GM21381 (cell line): ENCODE results near the gene TMPRSS2.

Experiments
- ATAC-seq: cut with Tn5 transposase; IDR thresholded peaks from one replicate; pipeline ENCODE4 v1.9.1; 2021; ENCODE audit warnings: mild to moderate bottlenecking, moderate library complexity; ENCODE audit not compliant: unreplicated experiment

Gene TMPRSS2

DNA sequence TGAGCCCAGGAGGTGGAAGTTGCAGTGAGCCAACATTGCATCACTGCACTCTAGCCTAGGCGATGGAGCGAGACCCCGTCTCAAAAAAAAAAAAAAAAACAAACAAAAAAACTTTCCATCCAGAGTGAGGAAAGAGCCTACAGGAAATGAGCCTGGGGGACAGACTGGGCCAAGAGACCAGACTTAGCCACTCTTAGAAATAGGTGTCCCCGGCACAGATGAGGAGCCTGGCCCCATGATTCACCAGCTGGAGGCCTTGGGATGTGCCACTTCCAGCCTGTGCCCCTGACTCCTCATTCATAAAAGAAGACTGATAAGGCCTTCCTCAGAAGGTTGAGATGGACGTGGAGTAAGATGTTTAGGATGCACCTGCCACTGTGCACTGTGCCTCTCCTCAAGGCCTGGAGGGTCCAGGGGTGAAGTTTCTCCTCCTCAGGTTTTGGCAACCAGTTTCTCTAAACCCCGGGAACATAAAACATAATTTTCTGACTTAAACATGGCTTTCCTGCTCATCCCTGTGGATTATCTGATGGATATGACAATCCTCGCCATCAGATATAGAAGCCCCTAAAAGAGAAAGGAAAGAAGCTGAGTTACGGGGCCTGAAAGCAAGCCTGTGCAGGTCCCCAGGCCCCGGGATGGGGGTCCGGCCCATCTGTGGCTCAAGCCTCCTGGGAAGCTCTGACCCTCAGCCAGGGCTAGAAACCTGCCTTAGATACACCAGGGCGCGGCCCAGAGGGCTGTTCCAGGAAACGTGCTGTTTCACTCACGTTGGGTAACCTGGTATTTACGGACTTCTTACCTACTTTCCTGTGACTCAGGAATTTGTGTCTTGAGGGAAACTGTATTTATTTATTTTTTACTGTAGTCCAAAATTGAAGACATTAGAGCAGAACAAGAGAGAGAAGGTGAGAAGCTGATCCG lies 55.9 kb downstream of the TMPRSS2 start:
- ATAC-seq = no peak

DNA sequence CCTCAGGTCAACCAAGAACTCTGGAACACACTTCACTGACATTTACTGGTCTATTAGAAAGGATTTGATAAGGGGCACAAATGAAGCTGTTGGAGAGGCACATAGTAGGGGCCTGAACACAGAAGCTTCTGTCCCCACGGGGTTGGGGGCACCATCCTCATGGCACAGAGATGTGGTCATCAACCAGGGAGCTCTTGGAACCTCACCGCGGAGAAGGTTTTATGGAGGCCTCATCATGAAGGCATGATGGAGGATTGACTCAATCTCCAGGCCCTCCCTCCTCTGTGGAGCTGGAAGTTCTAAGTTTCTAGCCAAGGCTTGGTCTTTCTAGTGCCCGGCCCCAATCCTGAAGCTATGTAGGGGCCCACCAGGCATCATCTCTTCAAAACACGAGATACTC lies 58.3 kb downstream of the TMPRSS2 start:
- ATAC-seq = no peak

DNA sequence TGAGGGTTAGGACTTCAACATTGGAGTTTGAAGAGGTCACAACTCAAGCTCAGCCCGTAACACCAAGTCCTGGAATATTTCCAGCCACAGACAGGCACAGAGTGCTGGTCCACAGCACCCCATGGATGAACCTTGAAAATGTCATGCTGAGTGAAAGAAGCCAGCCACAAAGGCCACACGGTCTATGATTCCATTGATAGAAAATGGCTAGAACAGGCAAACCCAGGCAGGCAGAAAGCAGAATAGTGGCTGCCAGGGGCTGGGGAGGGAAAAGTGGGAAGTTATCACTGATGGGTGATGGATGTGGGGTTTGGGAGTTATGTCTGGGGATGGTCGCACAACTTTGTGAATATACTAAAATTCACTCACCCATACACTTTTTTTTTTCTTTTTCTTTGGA lies 60.6 kb downstream of the TMPRSS2 start:
- no peak for ATAC-seq

DNA sequence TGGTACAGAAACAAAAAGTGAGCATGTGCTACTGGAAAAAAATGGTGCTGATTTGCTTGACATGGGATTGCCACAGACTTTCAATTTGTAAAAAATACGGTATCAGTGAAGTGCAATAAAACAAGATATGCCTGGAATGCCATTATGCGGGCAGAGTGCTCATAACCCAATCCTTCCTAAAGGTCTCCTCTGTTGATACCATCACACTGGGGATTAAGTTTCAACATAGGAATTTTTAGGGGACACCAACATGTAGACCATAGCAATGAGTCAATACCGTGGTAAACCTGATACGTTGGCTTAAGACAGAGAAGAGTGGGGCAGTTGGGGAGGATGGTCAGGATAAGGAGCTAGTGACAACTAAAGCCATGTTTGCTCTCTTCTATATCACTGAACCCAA lies 61.4 kb downstream of the TMPRSS2 start:
- ATAC-seq = no peak

DNA sequence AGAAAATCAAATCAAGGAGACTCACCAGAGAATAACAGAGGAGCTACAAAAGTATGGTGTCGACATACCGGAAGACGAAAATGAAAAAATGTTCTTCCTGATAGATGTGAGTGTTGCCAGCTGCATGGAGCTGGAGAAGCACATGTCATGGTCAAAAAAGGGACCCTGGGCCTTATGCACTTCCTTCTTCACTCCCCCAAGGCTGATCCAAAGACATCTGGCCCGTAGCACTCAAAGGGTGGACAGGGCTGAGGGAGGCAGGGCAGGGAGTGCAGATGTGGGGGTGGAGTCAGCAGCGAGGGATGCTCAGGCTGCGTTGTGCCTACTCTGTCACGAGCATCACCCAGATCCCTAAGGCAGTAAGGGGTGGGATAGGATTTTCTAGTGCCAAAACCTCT lies 62.5 kb downstream of the TMPRSS2 start:
- ATAC-seq = no peak

DNA sequence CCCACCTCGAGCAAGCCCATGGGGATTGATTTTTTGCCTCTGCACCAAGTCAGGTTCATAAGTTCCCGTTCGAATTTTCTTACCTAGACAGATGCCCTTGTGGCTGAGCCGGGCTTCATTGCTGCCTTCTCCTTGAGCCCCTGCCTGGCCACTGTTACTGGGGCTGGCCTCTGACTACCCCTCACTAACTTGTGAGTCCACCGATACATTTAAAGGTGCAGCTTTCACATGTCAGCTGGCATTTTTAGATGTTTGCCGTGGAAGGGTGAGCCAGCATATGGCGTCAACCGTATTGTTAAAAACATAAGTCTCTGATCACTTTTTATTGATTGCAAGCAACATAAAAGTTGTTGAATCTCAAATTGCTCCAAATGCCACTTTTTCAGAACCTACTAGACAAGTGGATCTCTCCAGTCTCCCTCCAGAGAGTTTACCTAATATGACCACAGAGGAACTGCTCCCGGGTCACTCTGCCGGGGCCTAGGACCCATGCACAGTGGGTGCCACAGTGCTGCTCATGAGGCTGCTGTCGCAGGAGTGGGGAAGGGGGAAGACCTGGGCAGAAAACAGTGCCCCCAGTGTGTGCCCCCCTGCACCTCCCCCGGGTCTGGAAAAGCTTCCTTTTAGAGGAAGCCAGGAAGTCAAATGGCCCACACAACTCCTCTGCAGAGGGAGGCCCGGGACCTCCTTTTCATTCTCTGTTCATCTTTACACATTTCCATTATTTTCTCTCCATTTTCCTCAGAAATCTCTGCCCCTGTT lies 63.1 kb downstream of the TMPRSS2 start:
- ATAC-seq = no peak

DNA sequence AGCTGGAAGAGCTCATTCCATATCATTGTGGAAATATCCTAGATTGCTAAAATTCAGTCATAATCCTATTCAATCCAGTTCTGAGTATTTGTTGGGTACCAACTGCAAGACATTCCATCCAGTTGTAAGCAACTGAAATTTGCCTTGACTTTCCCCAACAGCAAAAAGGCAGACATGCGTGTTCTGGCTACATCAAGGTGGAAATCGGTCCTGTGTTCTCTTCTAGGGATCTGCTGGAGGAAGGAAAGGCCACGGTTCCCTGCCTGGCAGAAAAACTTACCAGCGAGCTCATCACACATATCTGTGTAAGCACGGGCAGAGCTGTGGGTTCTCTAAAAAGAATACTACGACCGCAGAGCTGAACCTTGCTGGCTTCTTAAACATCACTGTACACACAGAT lies 64.4 kb downstream of the TMPRSS2 start:
- ATAC-seq = no peak

DNA sequence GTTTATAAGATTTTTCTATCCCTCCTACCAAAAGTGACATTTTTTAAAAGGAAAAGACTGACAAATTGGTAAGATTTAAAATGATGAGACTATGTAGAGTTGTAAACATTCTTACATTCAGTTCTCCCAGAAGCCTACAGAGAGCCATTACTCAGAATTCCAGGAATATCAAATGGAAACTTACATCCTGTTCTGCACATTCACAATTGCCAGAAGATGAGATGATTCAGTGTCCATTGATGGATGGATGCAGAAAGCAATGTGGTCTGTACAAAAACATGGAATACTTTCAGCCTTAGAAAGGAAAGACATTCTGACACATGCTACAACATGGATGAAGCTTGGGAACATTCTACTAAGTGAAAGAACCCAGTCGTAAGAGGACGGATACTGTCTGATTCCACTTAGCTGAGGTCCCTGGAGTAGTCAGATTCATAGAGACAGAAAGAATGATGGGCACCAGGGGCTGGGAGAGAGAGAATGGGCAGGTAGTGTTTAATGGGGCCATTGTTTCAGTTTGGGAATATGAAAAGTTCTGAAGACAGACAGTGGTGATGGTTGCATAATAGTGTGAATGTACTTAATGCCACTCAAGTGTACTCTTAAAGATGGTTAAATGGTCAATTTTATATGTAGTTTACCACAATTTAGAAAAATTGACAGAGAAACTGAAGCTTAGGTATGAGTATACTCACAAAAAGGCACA lies 65.3 kb downstream of the TMPRSS2 start:
- ATAC-seq = no peak

DNA sequence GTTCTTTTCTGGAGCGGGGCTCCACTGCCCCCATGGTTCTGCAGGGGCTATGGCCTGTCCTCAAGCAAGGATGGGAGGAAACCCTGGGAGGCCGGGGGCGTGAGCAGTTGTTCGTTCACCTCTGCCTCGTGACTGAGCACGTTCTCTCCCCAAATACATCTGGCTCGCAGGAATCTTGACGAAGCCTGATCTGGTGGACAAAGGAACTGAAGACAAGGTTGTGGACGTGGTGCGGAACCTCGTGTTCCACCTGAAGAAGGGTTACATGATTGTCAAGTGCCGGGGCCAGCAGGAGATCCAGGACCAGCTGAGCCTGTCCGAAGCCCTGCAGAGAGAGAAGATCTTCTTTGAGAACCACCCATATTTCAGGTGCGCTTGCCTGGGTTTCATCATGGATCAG lies 66.4 kb downstream of the TMPRSS2 start:
- ATAC-seq = no peak

DNA sequence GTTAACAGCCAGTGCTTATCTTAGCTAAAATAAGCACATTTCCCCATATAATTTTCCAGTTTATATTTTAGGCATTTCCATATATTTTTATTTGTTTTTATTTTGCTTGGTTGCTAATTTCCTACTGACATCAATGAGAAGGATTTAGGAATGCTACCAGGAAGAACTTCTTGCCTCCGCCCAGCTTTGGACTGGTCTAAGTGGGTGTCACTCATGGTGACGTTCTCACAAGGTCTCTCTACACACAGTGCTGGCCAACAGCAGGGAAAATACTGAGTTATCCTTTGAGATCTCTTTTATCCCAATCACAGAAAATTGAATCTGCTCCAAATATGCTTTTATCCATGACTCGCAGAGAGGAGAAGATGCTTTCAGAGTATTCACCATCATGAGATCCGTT lies 68.7 kb downstream of the TMPRSS2 start:
- no peak for ATAC-seq

DNA sequence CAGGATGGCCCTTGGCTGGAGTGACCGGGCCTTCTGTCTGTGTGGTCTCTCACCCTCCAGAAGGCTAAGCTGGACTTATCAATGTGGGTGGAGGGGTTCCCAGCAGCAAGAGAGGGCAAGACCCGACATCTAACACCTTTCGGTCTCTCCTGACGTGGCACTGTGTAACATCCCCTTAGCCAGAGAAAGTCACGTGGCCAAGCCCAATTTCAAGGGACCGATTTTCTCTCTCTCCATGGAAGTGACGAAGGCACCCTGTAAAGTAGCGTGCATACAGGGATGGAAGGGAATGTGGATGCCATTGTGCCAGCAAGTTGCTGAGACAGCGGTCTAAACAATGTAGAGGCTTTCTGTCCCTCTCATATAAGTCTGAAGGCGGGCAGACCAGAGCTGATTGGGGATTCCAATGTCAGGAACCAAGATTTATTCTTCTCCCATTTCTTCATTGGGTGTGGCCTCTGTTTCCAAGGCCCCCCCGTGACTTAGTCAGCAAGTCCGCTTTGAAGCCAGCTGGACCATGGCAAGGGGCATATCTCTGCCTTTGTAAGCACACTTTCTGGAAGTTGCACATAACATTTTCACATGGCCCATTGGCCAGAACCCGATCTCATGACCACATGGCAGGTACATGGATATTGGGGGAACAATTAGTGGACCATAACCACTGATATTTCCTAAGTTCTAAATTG lies 69.4 kb downstream of the TMPRSS2 start:
- no peak for ATAC-seq

DNA sequence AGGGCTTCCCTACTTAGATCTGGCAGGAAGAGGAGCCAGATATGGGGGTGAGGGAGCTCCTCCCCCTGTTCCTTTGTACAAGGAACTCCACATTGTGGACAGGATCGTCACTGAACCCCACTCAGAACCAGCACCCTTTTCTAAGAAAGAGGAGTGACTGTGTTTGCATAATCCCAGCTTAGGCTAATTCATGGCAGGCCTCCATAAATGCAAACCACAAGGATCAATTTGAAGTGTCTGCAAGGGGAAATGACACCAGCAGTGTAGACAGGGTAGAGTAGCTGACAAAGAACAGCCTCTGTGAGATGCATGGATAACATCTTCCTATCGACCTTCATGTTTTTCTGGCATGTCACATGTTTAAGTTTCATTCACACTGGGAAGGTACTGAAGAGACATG lies 70.2 kb downstream of the TMPRSS2 start:
- ATAC-seq = no peak

DNA sequence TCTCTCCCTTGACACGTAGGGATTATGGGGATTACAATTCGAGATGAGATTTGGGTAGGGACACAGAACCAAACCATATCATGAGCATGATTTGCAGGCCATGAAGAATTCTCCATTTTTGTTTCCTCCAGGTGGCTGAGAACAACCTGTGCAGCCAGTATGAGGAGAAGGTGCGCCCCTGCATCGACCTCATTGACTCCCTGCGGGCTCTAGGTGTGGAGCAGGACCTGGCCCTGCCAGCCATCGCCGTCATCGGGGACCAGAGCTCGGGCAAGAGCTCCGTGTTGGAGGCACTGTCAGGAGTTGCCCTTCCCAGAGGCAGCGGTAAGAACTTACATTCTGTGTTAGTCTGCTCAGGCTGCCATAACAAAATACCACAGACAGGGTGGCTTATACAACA lies 72.3 kb downstream of the TMPRSS2 start:
- ATAC-seq = no peak

DNA sequence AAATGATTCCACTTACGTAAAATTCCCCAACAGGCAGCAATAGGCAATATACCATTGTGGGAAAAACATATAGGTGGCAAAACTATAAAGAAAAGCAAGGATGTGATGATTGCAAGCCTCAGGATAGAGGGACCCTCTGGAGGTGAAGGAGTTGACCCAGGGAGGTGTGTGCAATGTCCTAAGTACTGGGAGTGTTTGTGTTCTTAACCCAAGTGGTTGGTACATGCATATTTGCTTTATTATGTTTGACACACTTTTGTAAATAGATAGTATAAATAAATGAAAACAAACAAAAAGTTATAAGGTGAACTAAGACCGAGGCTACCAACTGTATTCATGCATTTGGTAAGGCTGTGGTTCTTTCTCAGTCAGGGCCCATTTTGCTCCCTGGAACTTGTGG lies 74.4 kb downstream of the TMPRSS2 start:
- no peak for ATAC-seq

DNA sequence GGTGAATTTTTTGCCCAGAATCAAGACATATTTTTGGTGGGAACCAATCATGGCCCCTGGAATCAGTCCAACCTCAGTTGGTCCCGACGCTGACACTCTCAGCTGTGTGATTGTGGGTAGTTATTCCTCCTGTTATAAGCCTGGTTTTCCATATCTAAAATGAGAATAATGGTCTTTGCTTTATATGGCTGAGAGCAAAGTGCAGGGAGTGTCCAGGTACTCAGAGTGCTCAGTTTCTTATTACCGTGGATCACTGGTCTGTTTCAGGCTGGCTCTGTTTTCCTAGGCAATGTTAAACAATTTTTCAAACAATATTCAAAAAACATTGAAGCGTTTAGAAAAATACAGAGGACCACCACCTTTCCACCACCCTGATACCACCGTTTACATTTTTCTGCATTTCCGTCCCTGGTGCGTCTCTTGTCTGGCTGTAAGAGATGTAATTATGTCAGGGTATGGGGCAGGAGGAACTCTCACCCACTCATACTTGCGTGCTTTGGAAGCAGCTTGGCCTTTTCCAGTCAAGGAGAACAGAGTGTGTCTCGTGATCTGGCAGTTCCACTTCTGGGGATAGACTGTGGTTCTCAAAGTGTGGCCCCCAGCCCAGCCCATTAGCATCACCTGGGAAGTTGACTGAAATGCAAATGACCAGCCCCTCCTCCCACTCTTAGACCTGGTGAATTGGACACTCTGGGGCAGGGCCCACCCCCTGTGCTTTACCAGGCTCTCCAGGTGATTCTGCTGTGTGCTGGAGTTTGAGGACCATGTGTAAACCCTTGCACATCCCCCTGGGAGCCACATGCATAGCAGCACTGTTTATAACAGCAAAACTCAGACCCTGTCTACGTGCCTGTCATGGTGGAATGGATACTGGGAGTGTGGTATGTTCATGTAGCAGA lies 75.1 kb downstream of the TMPRSS2 start:
- no peak for ATAC-seq

DNA sequence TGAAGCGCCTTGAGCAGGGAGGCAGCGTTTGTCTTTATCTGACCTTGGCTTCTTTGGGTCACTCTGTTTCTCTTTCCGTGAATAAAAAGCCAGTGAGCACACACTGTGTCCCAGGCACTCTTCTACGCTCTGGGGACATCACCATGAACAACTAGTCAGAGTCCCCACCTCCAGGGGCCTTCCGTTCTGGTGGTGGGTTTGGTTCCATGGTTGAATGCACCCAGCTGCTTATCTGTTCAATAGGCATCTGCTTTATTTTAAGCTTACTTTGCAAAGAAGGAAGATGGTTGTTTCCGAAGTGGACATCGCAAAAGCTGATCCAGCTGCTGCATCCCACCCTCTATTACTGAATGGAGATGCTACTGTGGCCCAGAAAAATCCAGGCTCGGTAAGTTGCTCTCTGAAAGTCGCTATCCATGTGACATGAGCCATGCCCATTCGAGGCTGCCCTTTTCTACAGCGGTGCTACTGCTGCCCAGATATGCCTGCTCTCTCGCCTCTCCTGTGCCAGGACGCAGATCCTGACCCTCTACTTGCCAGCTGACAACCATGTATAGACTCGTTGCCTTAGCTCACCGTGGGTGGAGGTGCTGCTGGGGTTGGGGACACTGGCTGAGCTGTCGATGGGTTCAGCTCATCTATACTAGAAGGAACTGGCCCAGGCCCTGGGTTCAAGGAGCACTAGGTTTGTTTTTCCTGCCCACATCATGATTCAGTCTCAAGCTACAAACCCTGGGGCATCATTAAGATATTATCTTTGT lies 76.0 kb downstream of the TMPRSS2 start:
- ATAC-seq = peak; percentile 89

DNA sequence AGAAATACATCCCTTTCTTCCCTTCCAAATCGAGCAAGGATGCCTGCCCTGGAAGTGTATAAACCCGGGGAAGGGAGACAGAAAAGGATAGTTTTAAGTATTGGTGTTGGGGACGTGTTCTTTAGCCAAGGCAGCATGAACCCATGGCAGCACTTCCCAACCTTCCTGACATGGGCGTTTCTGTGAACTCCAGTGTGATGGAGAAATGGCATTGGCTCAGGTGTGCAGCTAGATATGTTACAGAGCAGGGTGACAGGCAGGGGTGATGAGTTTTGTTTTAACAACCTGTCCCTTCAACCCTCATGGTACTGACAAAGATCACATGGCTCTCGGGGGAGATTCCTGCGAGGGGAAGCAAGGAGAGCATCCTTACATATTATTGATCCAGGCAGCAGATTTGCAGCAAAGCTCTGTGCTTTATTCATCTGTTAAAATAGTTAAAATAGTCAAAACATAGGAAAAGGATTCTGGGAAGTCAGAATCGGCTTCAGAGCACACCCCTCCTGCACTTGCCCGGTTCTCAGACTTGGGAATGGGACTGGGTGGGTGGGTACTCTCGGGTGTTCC lies 78.0 kb downstream of the TMPRSS2 start:
- no peak for ATAC-seq

DNA sequence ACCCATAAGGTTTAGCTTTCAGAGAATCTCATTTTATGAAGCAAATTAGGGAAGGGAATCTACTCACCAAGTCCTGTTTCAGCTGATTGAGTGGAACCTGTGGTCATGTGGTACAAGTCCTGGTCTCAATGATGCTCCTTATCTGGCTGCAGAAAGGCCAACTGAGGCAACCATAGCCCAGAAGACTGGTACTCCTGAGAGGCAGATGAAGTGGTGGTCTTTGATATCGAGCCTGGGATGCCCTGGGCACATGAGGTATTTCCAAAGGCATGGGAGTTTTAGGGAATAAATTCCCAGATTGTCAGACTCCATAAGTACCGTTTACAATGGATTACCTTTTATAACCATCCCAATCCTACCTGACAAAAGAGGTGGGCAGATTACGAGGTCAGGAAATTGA lies 78.7 kb downstream of the TMPRSS2 start:
- ATAC-seq = no peak

DNA sequence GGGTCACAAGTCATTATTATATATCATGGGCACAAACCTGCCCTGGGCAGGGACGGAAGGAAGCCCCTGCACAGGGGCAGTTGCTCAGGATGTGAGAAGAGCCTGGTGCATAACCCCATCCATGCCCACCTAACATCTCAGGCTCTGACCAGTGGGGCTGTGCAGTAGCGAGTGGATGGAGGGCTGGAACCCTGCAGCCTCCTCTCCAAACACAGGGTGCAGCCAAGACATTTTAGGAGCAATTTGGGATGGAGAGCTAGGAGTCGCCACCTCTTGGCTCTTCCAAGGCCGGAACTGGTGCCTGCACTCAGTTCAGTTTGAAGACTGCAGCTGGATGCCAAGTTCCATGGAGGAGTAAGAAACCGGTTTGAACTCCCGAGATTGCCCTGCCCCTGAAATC lies 79.1 kb downstream of the TMPRSS2 start:
- no peak for ATAC-seq
